B cell (primary cell): ENCODE measurements around the gene SLC32A1. TPM values are rescaled to one million over a fixed set of nuclear protein-coding genes. Genes with fewer than 3 reads are reported as not detected.

Experiments used
- ATAC-seq: fragments of 200-7000 bp; cut with Tn5 transposase; one replicate; pipeline ENCODE4 v1.10.0; 2021; ENCODE audit warnings: low read depth, mild to moderate bottlenecking, moderate number of reproducible peaks, moderate library complexity
- CTCF ChIA-PET: fragments of 350-600 bp; sonication (Branson Sonifier 250); formaldehyde crosslinking; loops from one replicate; lab custom pipeline; 2021; ENCODE audit warnings: antibody characterized with exemption, inconsistent platforms; lab: Charles Lee
- POLR2A ChIA-PET: fragments of 350-600 bp; sonication (Branson Sonifier 250); formaldehyde crosslinking; loops from one replicate; lab custom pipeline; 2021; ENCODE audit warnings: antibody characterized with exemption; lab: Charles Lee
- DNase-seq: peaks from one replicate; pipeline ENCODE4 v3.0.0; 2013
- H2AFZ ChIP-seq: 2 replicates; pipeline ENCODE4 v1.6.1; 2012; ENCODE audit warnings: mild to moderate bottlenecking, low read depth, low read length; ENCODE audit not compliant: insufficient read depth, poor library complexity, severe bottlenecking
- H3K27ac ChIP-seq, 2 donors: 1 replicate in 1 of 2; 2 replicates in 1 of 2; pipeline ENCODE4 v1.5.1; 2012 to 2013; ENCODE audit warnings: low read length in 2 of 2, mild to moderate bottlenecking in 2 of 2, moderate library complexity in 1 of 2
- H3K27me3 ChIP-seq, 4 experiments: fragments of 200-600 bp in 1 of 4; sonication (generic) in 1 of 4; replicated peaks in 1 of 4; 1 replicate in 2 of 4; 2 replicates in 2 of 4; pipeline versions ENCODE4 v1.6.1 to v1.7.0; 2013 to 2016; ENCODE audit warnings: low read length in 3 of 4, mild to moderate bottlenecking in 2 of 4, mixed read lengths in 1 of 4, moderate library complexity in 1 of 4; ENCODE audit not compliant: insufficient read depth in 4 of 4, control insufficient read depth in 3 of 4; ENCODE audit errors: control extremely low read depth in 1 of 4
- H3K36me3 ChIP-seq, 2 experiments: replicated peaks in 1 of 2; 1 replicate in 1 of 2; 2 replicates in 1 of 2; pipeline versions ENCODE4 v1.6.1 to v1.7.1; 2013; ENCODE audit warnings: low read length in 1 of 2; ENCODE audit not compliant: insufficient read depth in 2 of 2, control insufficient read depth in 1 of 2; ENCODE audit errors: control extremely low read depth in 1 of 2, extremely low read depth in 1 of 2
- H3K4me1 ChIP-seq, 2 donors: fragments of 200-600 bp in 1 of 2; sonication (generic) in 1 of 2; 1 replicate in 1 of 2; 2 replicates in 1 of 2; pipeline versions ENCODE4 v1.5.1 to v1.6.1; 2013 to 2017; ENCODE audit warnings: low read length in 2 of 2; ENCODE audit not compliant: control insufficient read depth in 2 of 2, insufficient read depth in 2 of 2
- H3K4me2 ChIP-seq: replicated peaks from 2 replicates; pipeline ENCODE3; 2012; ENCODE audit warnings: mild to moderate bottlenecking, low read depth, low read length; ENCODE audit not compliant: poor library complexity, severe bottlenecking
- H3K4me3 ChIP-seq, 5 experiments: fragments of 200-600 bp in 1 of 5; sonication (generic) in 1 of 5; 1 replicate in 3 of 5; 2 replicates in 2 of 5; pipeline versions ENCODE4 v1.5.1 to v1.7.0; 2011 to 2016; ENCODE audit warnings: low read length in 4 of 5, mild to moderate bottlenecking in 4 of 5, low read depth in 2 of 5, control low read depth in 1 of 5, moderate library complexity in 1 of 5; ENCODE audit not compliant: insufficient read depth in 1 of 5; ENCODE audit errors: control extremely low read depth in 1 of 5, extremely low read depth in 1 of 5
- H3K79me2 ChIP-seq: fragments of 200-600 bp; sonication (generic); one replicate; pipeline ENCODE4 v1.6.0; 2016; ENCODE audit warnings: low read length; ENCODE audit not compliant: control insufficient read depth, insufficient read depth
- H3K9ac ChIP-seq: fragments of 200-600 bp; sonication (generic); 2 replicates; pipeline ENCODE4 v1.6.1; 2017; ENCODE audit warnings: mild to moderate bottlenecking, low read length, moderate library complexity
- H3K9me3 ChIP-seq, 3 donors: one replicate each; pipeline versions ENCODE4 v1.6.1 to v1.7.1; 2013; ENCODE audit warnings: low read length in 2 of 3; ENCODE audit not compliant: control insufficient read depth in 2 of 3, insufficient read depth in 1 of 3; ENCODE audit errors: control extremely low read depth in 1 of 3
- H4K20me1 ChIP-seq: 2 replicates; pipeline ENCODE4 v1.6.0; 2012; ENCODE audit warnings: mild to moderate bottlenecking, low read length; ENCODE audit not compliant: insufficient read depth, control insufficient read depth, poor library complexity, severe bottlenecking
- H3K27ac Mint-ChIP-seq: one replicate; pipeline ENCODE4 v1.8.0; 2021; ENCODE audit warnings: mixed read lengths
- H3K27me3 Mint-ChIP-seq: one replicate; pipeline ENCODE4 v1.8.0; 2021; ENCODE audit warnings: mixed read lengths
- H3K4me1 Mint-ChIP-seq: one replicate; pipeline ENCODE4 v1.8.0; 2021; ENCODE audit warnings: mixed read lengths
- H3K4me3 Mint-ChIP-seq: one replicate; pipeline ENCODE4 v1.8.0; 2021; ENCODE audit warnings: mixed read lengths
- H3K9me3 Mint-ChIP-seq: one replicate; pipeline ENCODE4 v1.8.0; 2022; ENCODE audit warnings: mixed read lengths; ENCODE audit not compliant: insufficient read depth
- CTCF ChIP-seq: fragments of 200-600 bp; IDR thresholded peaks from one replicate; pipeline ENCODE4 v1.8.0; 2022; ENCODE audit warnings: antibody characterized with exemption, mild to moderate bottlenecking
- EZH2 ChIP-seq: IDR thresholded peaks from 2 replicates; pipeline ENCODE4 v1.6.1; 2012; ENCODE audit warnings: borderline replicate concordance, low read depth, mild to moderate bottlenecking, moderate library complexity, low read length; ENCODE audit not compliant: insufficient read depth, poor library complexity, severe bottlenecking
- WGBS: methylation state at CpG from one replicate; pipeline ENCODE4 v1.1.5; 2013; ENCODE audit warnings: missing lambda C conversion rate; ENCODE audit not compliant: insufficient coverage; 5-methylcytosine and 5-hydroxymethylcytosine counted together
- intact Hi-C: fragments of 100-400 bp; cut with micrococcal nuclease; formaldehyde crosslinking; loops from one replicate; pipeline ENCODE4 v1.10.0; 2022
- polyA plus RNA-seq: library from polyadenylated mRNA; depleted of rRNA; stranded (reverse); fragments of >200 nt; gene quantifications from 2 replicates; pipeline ENCODE4 v1.2.3, GENCODE V29; 2012
- total RNA-seq, 2 donors: library from RNA; stranded (reverse); fragments of 120-200 nt in 1 of 2; gene quantifications; 1 replicate in 1 of 2; 2 replicates in 1 of 2; pipeline versions ENCODE4 v1.2.3 to v1.2.4, GENCODE V29; 2013 to 2022

The SLC32A1 gene
- total and polyA plus RNA-seq, 2 donors (not counting 1 experiment from before 2014, with no cell fraction given), result not detected

GRCh38 chr20:38704136-38704535 is 20.1 kb upstream of the SLC32A1 start:
- Histone ChIP-seq H3K79me2 (no peaks in the 10 kb centered on the region), H3K27me3 (peaks cover 0 to 19% (median 6%) of the 10 kb centered on the region in 4 experiments), H2AFZ (no peak overlapping the region), H3K9ac (no peak overlapping the region), H3K4me2 (no peak overlapping the region), H3K4me1 (no peaks in the 10 kb centered on the region), H4K20me1 (no peaks in the 10 kb centered on the region), H3K27ac (no peak overlapping the region), H3K9me3 (no peaks in the 10 kb centered on the region), H3K36me3 (no peaks in the 10 kb centered on the region), H3K4me3 (no peak overlapping the region)
- Mint-ChIP-seq H3K27ac (no peak overlapping the region), H3K9me3 (no peaks in the 10 kb centered on the region), H3K27me3 (peaks cover 54% of the 10 kb centered on the region), H3K4me1 (no peaks in the 10 kb centered on the region), H3K4me3 (no peak overlapping the region)
- DNase-seq, result no peak
- POLR2A ChIA-PET, result no interaction called here
- CTCF ChIA-PET, result no interaction called here
- no peak for ATAC-seq
- 63% methylated on average over 2 of the region's 4 CpGs for WGBS
- no peak for TF ChIP-seq CTCF
- TF ChIP-seq EZH2, result no peak
- intact Hi-C loops, result no loop called here

- ChIA-PET POLR2A (no interaction called here), CTCF (no interaction called here)
- H3K27me3 ChIP-seq, result peaks cover 0 to 22% (median 6%) of the 10 kb centered on the region in 4 experiments
- H3K4me1 ChIP-seq, result no peaks in the 10 kb centered on the region
- DNase-seq, result no peak
- Mint-ChIP-seq H3K9me3 (no peaks in the 10 kb centered on the region), H3K4me1 (no peaks in the 10 kb centered on the region), H3K27ac (no peak overlapping the region), H3K27me3 (peaks cover 61% of the 10 kb centered on the region), H3K4me3 (no peak overlapping the region)
- H3K9ac ChIP-seq, result no peak overlapping the region
- no peak overlapping the region for H3K27ac ChIP-seq
- H3K4me3 ChIP-seq, result no peak overlapping the region
- intact Hi-C loops, result no loop called here
- no peaks in the 10 kb centered on the region for H4K20me1 ChIP-seq
- no peaks in the 10 kb centered on the region for H3K36me3 ChIP-seq
- no peak overlapping the region for H2AFZ ChIP-seq
- no peak overlapping the region for H3K4me2 ChIP-seq
- no peaks in the 10 kb centered on the region for H3K9me3 ChIP-seq
- H3K79me2 ChIP-seq, result no peaks in the 10 kb centered on the region
- WGBS, result 29% methylated on average over 4 of the region's 7 CpGs
- no peak for TF ChIP-seq CTCF
- TF ChIP-seq EZH2, result no peak
- no peak for ATAC-seq
Measured at GRCh38 chr20:38706509-38706908, 17.8 kb upstream of the SLC32A1 start.
